ENCODE results near the gene FPGS.

The FPGS gene

GRCh38 chr9:127762111-127762676, 40.5 kb upstream of the FPGS start:
- Histone ChIP-seq H3K36me3 (ENCODE audit: control insufficient read depth, insufficient read depth, low read length) (no peaks in the 10 kb centered on the region), H3K27me3 (ENCODE audit: control insufficient read depth, insufficient read depth, low read length) (no peaks in the 10 kb centered on the region), H3K9me3 (ENCODE audit: control insufficient read depth, insufficient read depth, low read length) (no peaks in the 10 kb centered on the region), H3K4me1 (ENCODE audit: control insufficient read depth, insufficient read depth, low read length) (peaks cover 5% of the 10 kb centered on the region), H3K9ac (ENCODE audit: low read depth, low read length) (no peak overlapping the region), H3K4me3 (ENCODE audit: low read depth, low read length) (no peak overlapping the region)

GRCh38 chr9:127763918-127764384, 38.7 kb upstream of the FPGS start:
- no peaks in the 10 kb centered on the region for H3K27me3 ChIP-seq (ENCODE audit: control insufficient read depth, insufficient read depth, low read length)
- no peaks in the 10 kb centered on the region for H3K9me3 ChIP-seq (ENCODE audit: control insufficient read depth, insufficient read depth, low read length)
- peaks cover 5% of the 10 kb centered on the region for H3K4me1 ChIP-seq (ENCODE audit: control insufficient read depth, insufficient read depth, low read length)
- no peak overlapping the region for H3K9ac ChIP-seq (ENCODE audit: low read depth, low read length)
- H3K36me3 ChIP-seq (ENCODE audit: control insufficient read depth, insufficient read depth, low read length), result no peaks in the 10 kb centered on the region
- H3K4me3 ChIP-seq (ENCODE audit: low read depth, low read length), result no peak overlapping the region

- Histone ChIP-seq H3K36me3 (ENCODE audit: control insufficient read depth, insufficient read depth, low read length) (no peaks in the 10 kb centered on the region), H3K27me3 (ENCODE audit: control insufficient read depth, insufficient read depth, low read length) (no peaks in the 10 kb centered on the region), H3K4me3 (ENCODE audit: low read depth, low read length) (no peak overlapping the region), H3K4me1 (ENCODE audit: control insufficient read depth, insufficient read depth, low read length) (peaks cover 12% of the 10 kb centered on the region), H3K9ac (ENCODE audit: low read depth, low read length) (no peak overlapping the region), H3K9me3 (ENCODE audit: control insufficient read depth, insufficient read depth, low read length) (no peaks in the 10 kb centered on the region)
Measured at GRCh38 chr9:127765418-127765817, 37.3 kb upstream of the FPGS start.

- H3K4me3 ChIP-seq (ENCODE audit: low read depth, low read length), result no peak overlapping the region
- H3K27me3 ChIP-seq (ENCODE audit: control insufficient read depth, insufficient read depth, low read length), result no peaks in the 10 kb centered on the region
- H3K9ac ChIP-seq (ENCODE audit: low read depth, low read length), result no peak overlapping the region
- H3K9me3 ChIP-seq (ENCODE audit: control insufficient read depth, insufficient read depth, low read length), result no peaks in the 10 kb centered on the region
- H3K4me1 ChIP-seq (ENCODE audit: control insufficient read depth, insufficient read depth, low read length), result peaks cover 19% of the 10 kb centered on the region
- no peaks in the 10 kb centered on the region for H3K36me3 ChIP-seq (ENCODE audit: control insufficient read depth, insufficient read depth, low read length)
Measured at GRCh38 chr9:127767410-127767809, 35.3 kb upstream of the FPGS start.

- Histone ChIP-seq H3K4me3 (ENCODE audit: low read depth, low read length) (no peak overlapping the region), H3K9me3 (ENCODE audit: control insufficient read depth, insufficient read depth, low read length) (no peaks in the 10 kb centered on the region), H3K9ac (ENCODE audit: low read depth, low read length) (no peak overlapping the region), H3K27me3 (ENCODE audit: control insufficient read depth, insufficient read depth, low read length) (no peaks in the 10 kb centered on the region), H3K36me3 (ENCODE audit: control insufficient read depth, insufficient read depth, low read length) (no peaks in the 10 kb centered on the region), H3K4me1 (ENCODE audit: control insufficient read depth, insufficient read depth, low read length) (peaks cover 19% of the 10 kb centered on the region)
Measured at GRCh38 chr9:127767909-127768331, 34.8 kb upstream of the FPGS start.

- Histone ChIP-seq H3K9me3 (ENCODE audit: control insufficient read depth, insufficient read depth, low read length) (no peaks in the 10 kb centered on the region), H3K9ac (ENCODE audit: low read depth, low read length) (no peak overlapping the region), H3K4me3 (ENCODE audit: low read depth, low read length) (no peak overlapping the region), H3K4me1 (ENCODE audit: control insufficient read depth, insufficient read depth, low read length) (peaks cover 16% of the 10 kb centered on the region), H3K27me3 (ENCODE audit: control insufficient read depth, insufficient read depth, low read length) (no peaks in the 10 kb centered on the region), H3K36me3 (ENCODE audit: control insufficient read depth, insufficient read depth, low read length) (no peaks in the 10 kb centered on the region)
Measured at GRCh38 chr9:127768698-127769097, 34.0 kb upstream of the FPGS start.

- H3K36me3 ChIP-seq (ENCODE audit: control insufficient read depth, insufficient read depth, low read length), result no peaks in the 10 kb centered on the region
- H3K4me1 ChIP-seq (ENCODE audit: control insufficient read depth, insufficient read depth, low read length), result peaks cover 14% of the 10 kb centered on the region
- no peaks in the 10 kb centered on the region for H3K27me3 ChIP-seq (ENCODE audit: control insufficient read depth, insufficient read depth, low read length)
- H3K9ac ChIP-seq (ENCODE audit: low read depth, low read length), result no peak overlapping the region
- no peak overlapping the region for H3K4me3 ChIP-seq (ENCODE audit: low read depth, low read length)
- H3K9me3 ChIP-seq (ENCODE audit: control insufficient read depth, insufficient read depth, low read length), result no peaks in the 10 kb centered on the region
Measured at GRCh38 chr9:127769101-127769500, 33.6 kb upstream of the FPGS start.

- peaks cover 14% of the 10 kb centered on the region for H3K4me1 ChIP-seq (ENCODE audit: control insufficient read depth, insufficient read depth, low read length)
Measured at GRCh38 chr9:127769929-127770582, 32.6 kb upstream of the FPGS start.

GRCh38 chr9:127770583-127770904, 32.1 kb upstream of the FPGS start:
- Histone ChIP-seq H3K9ac (ENCODE audit: low read depth, low read length) (no peak overlapping the region), H3K27me3 (ENCODE audit: control insufficient read depth, insufficient read depth, low read length) (no peaks in the 10 kb centered on the region), H3K4me3 (ENCODE audit: low read depth, low read length) (peak overlapping the region; percentile 64), H3K36me3 (ENCODE audit: control insufficient read depth, insufficient read depth, low read length) (no peaks in the 10 kb centered on the region), H3K4me1 (ENCODE audit: control insufficient read depth, insufficient read depth, low read length) (peaks cover 14% of the 10 kb centered on the region), H3K9me3 (ENCODE audit: control insufficient read depth, insufficient read depth, low read length) (no peaks in the 10 kb centered on the region)

More at GRCh38 chr9:127769929-127770582, 32.6 kb upstream of the FPGS start:
- no peaks in the 10 kb centered on the region for H3K9me3 ChIP-seq (ENCODE audit: control insufficient read depth, insufficient read depth, low read length)
- no peaks in the 10 kb centered on the region for H3K36me3 ChIP-seq (ENCODE audit: control insufficient read depth, insufficient read depth, low read length)
- no peaks in the 10 kb centered on the region for H3K27me3 ChIP-seq (ENCODE audit: control insufficient read depth, insufficient read depth, low read length)
- peak overlapping the region; percentile 64 for H3K4me3 ChIP-seq (ENCODE audit: low read depth, low read length)
- H3K9ac ChIP-seq (ENCODE audit: low read depth, low read length), result no peak overlapping the region

- no peak overlapping the region for H3K9ac ChIP-seq (ENCODE audit: low read depth, low read length)
- H3K4me1 ChIP-seq (ENCODE audit: control insufficient read depth, insufficient read depth, low read length), result peaks cover 14% of the 10 kb centered on the region
- peak overlapping the region; percentile 64 for H3K4me3 ChIP-seq (ENCODE audit: low read depth, low read length)
- H3K9me3 ChIP-seq (ENCODE audit: control insufficient read depth, insufficient read depth, low read length), result no peaks in the 10 kb centered on the region
- no peaks in the 10 kb centered on the region for H3K36me3 ChIP-seq (ENCODE audit: control insufficient read depth, insufficient read depth, low read length)
- H3K27me3 ChIP-seq (ENCODE audit: control insufficient read depth, insufficient read depth, low read length), result no peaks in the 10 kb centered on the region
Measured at GRCh38 chr9:127770905-127771569, 31.6 kb upstream of the FPGS start.

GRCh38 chr9:127771570-127772189, 31.0 kb upstream of the FPGS start:
- Histone ChIP-seq H3K27me3 (ENCODE audit: control insufficient read depth, insufficient read depth, low read length) (no peaks in the 10 kb centered on the region), H3K9me3 (ENCODE audit: control insufficient read depth, insufficient read depth, low read length) (no peaks in the 10 kb centered on the region), H3K4me1 (ENCODE audit: control insufficient read depth, insufficient read depth, low read length) (peaks cover 18% of the 10 kb centered on the region), H3K36me3 (ENCODE audit: control insufficient read depth, insufficient read depth, low read length) (no peaks in the 10 kb centered on the region), H3K4me3 (ENCODE audit: low read depth, low read length) (peak overlapping the region; percentile 45), H3K9ac (ENCODE audit: low read depth, low read length) (no peak overlapping the region)

Measured in iPS-15b (cell line).